Upper lobe of right lung (tissue), 1 donor: ENCODE data around the gene RNASE11. TPM values are rescaled to one million over a fixed set of nuclear protein-coding genes. Genes with fewer than 3 reads are reported as not detected.

Source experiments
- ATAC-seq: fragments of 200-7000 bp; cut with Tn5 transposase; one replicate; pipeline ENCODE4 v1.9.1; 2020; ENCODE audit warnings: mild to moderate bottlenecking, moderate library complexity
- DNase-seq: peaks from one replicate; pipeline ENCODE4 v3.0.0-alpha.2; 2020
- H3K27ac ChIP-seq: fragments of 200-600 bp; one replicate; pipeline ENCODE4 v1.8.0; 2022
- H3K27me3 ChIP-seq: fragments of 200-600 bp; one replicate; pipeline ENCODE4 v1.8.0; 2022; ENCODE audit warnings: mild to moderate bottlenecking
- H3K36me3 ChIP-seq: fragments of 200-600 bp; one replicate; pipeline ENCODE4 v1.8.0; 2022
- H3K4me1 ChIP-seq: fragments of 200-600 bp; one replicate; pipeline ENCODE4 v1.8.0; 2022
- H3K4me3 ChIP-seq: fragments of 200-600 bp; one replicate; pipeline ENCODE4 v1.8.0; 2022; ENCODE audit warnings: mild to moderate bottlenecking
- H3K9me3 ChIP-seq: fragments of 200-600 bp; one replicate; pipeline ENCODE4 v1.8.0; 2022
- CTCF ChIP-seq: fragments of 200-600 bp; IDR thresholded peaks from one replicate; pipeline ENCODE4 v1.8.0; 2022; ENCODE audit warnings: antibody characterized with exemption
- intact Hi-C: fragments of 100-400 bp; cut with DNase I; formaldehyde crosslinking; loops from one replicate; pipeline ENCODE4 v1.11.0; 2022
- total RNA-seq: library from RNA; stranded (reverse); fragmentation: NEBNext Ultra II Directional; extraction: Animal tissue kit (Norgen Biotek cat#: 25700); gene quantifications from one replicate; pipeline ENCODE4 v1.2.1, GENCODE V29; 2021
- donor health status: DM: no; HTN: yes; CAD: no; lungs with severe emphysema.

RNASE11 gene
- total RNA-seq, 1 donor from 2014 or later: not detected

- Histone ChIP-seq H3K9me3 (no peaks in the 10 kb centered on the region), H3K27me3 (peaks cover 43% of the 10 kb centered on the region), H3K27ac (no peak overlapping the region), H3K4me1 (peaks cover 22% of the 10 kb centered on the region), H3K4me3 (peak overlapping the region; percentile 31), H3K36me3 (no peaks in the 10 kb centered on the region)
- intact Hi-C loops: no loop called here
- peak; percentile 39 for ATAC-seq
- no peak for TF ChIP-seq CTCF
- no peak for DNase-seq
Measured at GRCh38 chr14:20631023-20631879, 43.5 kb upstream of the RNASE11 start.

- TF ChIP-seq CTCF: no peak
- DNase-seq (no peak), ATAC-seq (peak; percentile 46)
- Histone ChIP-seq H3K36me3 (no peaks in the 10 kb centered on the region), H3K27me3 (peaks cover 45% of the 10 kb centered on the region), H3K9me3 (no peaks in the 10 kb centered on the region), H3K4me1 (peaks cover 22% of the 10 kb centered on the region), H3K27ac (no peak overlapping the region), H3K4me3 (peak overlapping the region; percentile 31)
- intact Hi-C loops: no loop called here
Measured at GRCh38 chr14:20630340-20631022, 42.7 kb upstream of the RNASE11 start.

- Histone ChIP-seq H3K27ac (no peak overlapping the region), H3K9me3 (no peaks in the 10 kb centered on the region), H3K4me1 (peaks cover 32% of the 10 kb centered on the region), H3K36me3 (no peaks in the 10 kb centered on the region), H3K27me3 (peaks cover 36% of the 10 kb centered on the region), H3K4me3 (no peak overlapping the region)
- TF ChIP-seq CTCF: no peak
- ATAC-seq: no peak
- intact Hi-C loops: no loop called here
- no peak for DNase-seq
Measured at GRCh38 chr14:20628063-20628854, 40.5 kb upstream of the RNASE11 start.

- Histone ChIP-seq H3K27me3 (peaks cover 34% of the 10 kb centered on the region), H3K27ac (no peak overlapping the region), H3K4me1 (peaks cover 35% of the 10 kb centered on the region), H3K4me3 (no peak overlapping the region), H3K36me3 (no peaks in the 10 kb centered on the region), H3K9me3 (no peaks in the 10 kb centered on the region)
- no peak for TF ChIP-seq CTCF
- no peak for DNase-seq
- no peak for ATAC-seq
- intact Hi-C loops: no loop called here
Measured at GRCh38 chr14:20627346-20628027, 39.7 kb upstream of the RNASE11 start.

- Histone ChIP-seq H3K27me3 (peaks cover 34% of the 10 kb centered on the region), H3K27ac (no peak overlapping the region), H3K9me3 (no peaks in the 10 kb centered on the region), H3K4me1 (peaks cover 25% of the 10 kb centered on the region), H3K36me3 (no peaks in the 10 kb centered on the region), H3K4me3 (no peak overlapping the region)
- intact Hi-C loops: no loop called here
- ATAC-seq: no peak
- no peak for DNase-seq
- TF ChIP-seq CTCF: no peak
Measured at GRCh38 chr14:20626274-20626673, 38.5 kb upstream of the RNASE11 start.
